B cell (primary cell): ENCODE measurements around the gene RNASE7. TPM values are rescaled to one million over a fixed set of nuclear protein-coding genes. Genes with fewer than 3 reads are reported as not detected.

Experiments
- ATAC-seq: fragments of 200-7000 bp; cut with Tn5 transposase; one replicate; pipeline ENCODE4 v1.10.0; 2021; ENCODE audit warnings: low read depth, mild to moderate bottlenecking, moderate number of reproducible peaks, moderate library complexity
- CTCF ChIA-PET: fragments of 350-600 bp; sonication (Branson Sonifier 250); formaldehyde crosslinking; loops from one replicate; lab custom pipeline; 2021; ENCODE audit warnings: antibody characterized with exemption, inconsistent platforms; lab: Charles Lee
- POLR2A ChIA-PET: fragments of 350-600 bp; sonication (Branson Sonifier 250); formaldehyde crosslinking; loops from one replicate; lab custom pipeline; 2021; ENCODE audit warnings: antibody characterized with exemption; lab: Charles Lee
- DNase-seq: peaks from one replicate; pipeline ENCODE4 v3.0.0; 2013
- H2AFZ ChIP-seq: 2 replicates; pipeline ENCODE4 v1.6.1; 2012; ENCODE audit warnings: mild to moderate bottlenecking, low read depth, low read length; ENCODE audit not compliant: insufficient read depth, poor library complexity, severe bottlenecking
- H3K27ac ChIP-seq, 2 donors: 1 replicate in 1 of 2; 2 replicates in 1 of 2; pipeline ENCODE4 v1.5.1; 2012 to 2013; ENCODE audit warnings: low read length in 2 of 2, mild to moderate bottlenecking in 2 of 2, moderate library complexity in 1 of 2
- H3K27me3 ChIP-seq, 4 experiments: fragments of 200-600 bp in 1 of 4; sonication (generic) in 1 of 4; replicated peaks in 1 of 4; 1 replicate in 2 of 4; 2 replicates in 2 of 4; pipeline versions ENCODE4 v1.6.1 to v1.7.0; 2013 to 2016; ENCODE audit warnings: low read length in 3 of 4, mild to moderate bottlenecking in 2 of 4, mixed read lengths in 1 of 4, moderate library complexity in 1 of 4; ENCODE audit not compliant: insufficient read depth in 4 of 4, control insufficient read depth in 3 of 4; ENCODE audit errors: control extremely low read depth in 1 of 4
- H3K36me3 ChIP-seq, 2 experiments: replicated peaks in 1 of 2; 1 replicate in 1 of 2; 2 replicates in 1 of 2; pipeline versions ENCODE4 v1.6.1 to v1.7.1; 2013; ENCODE audit warnings: low read length in 1 of 2; ENCODE audit not compliant: insufficient read depth in 2 of 2, control insufficient read depth in 1 of 2; ENCODE audit errors: control extremely low read depth in 1 of 2, extremely low read depth in 1 of 2
- H3K4me1 ChIP-seq, 2 donors: fragments of 200-600 bp in 1 of 2; sonication (generic) in 1 of 2; 1 replicate in 1 of 2; 2 replicates in 1 of 2; pipeline versions ENCODE4 v1.5.1 to v1.6.1; 2013 to 2017; ENCODE audit warnings: low read length in 2 of 2; ENCODE audit not compliant: control insufficient read depth in 2 of 2, insufficient read depth in 2 of 2
- H3K4me2 ChIP-seq: replicated peaks from 2 replicates; pipeline ENCODE3; 2012; ENCODE audit warnings: mild to moderate bottlenecking, low read depth, low read length; ENCODE audit not compliant: poor library complexity, severe bottlenecking
- H3K4me3 ChIP-seq, 5 experiments: fragments of 200-600 bp in 1 of 5; sonication (generic) in 1 of 5; 1 replicate in 3 of 5; 2 replicates in 2 of 5; pipeline versions ENCODE4 v1.5.1 to v1.7.0; 2011 to 2016; ENCODE audit warnings: low read length in 4 of 5, mild to moderate bottlenecking in 4 of 5, low read depth in 2 of 5, control low read depth in 1 of 5, moderate library complexity in 1 of 5; ENCODE audit not compliant: insufficient read depth in 1 of 5; ENCODE audit errors: control extremely low read depth in 1 of 5, extremely low read depth in 1 of 5
- H3K79me2 ChIP-seq: fragments of 200-600 bp; sonication (generic); one replicate; pipeline ENCODE4 v1.6.0; 2016; ENCODE audit warnings: low read length; ENCODE audit not compliant: control insufficient read depth, insufficient read depth
- H3K9ac ChIP-seq: fragments of 200-600 bp; sonication (generic); 2 replicates; pipeline ENCODE4 v1.6.1; 2017; ENCODE audit warnings: mild to moderate bottlenecking, low read length, moderate library complexity
- H3K9me3 ChIP-seq, 3 donors: one replicate each; pipeline versions ENCODE4 v1.6.1 to v1.7.1; 2013; ENCODE audit warnings: low read length in 2 of 3; ENCODE audit not compliant: control insufficient read depth in 2 of 3, insufficient read depth in 1 of 3; ENCODE audit errors: control extremely low read depth in 1 of 3
- H4K20me1 ChIP-seq: 2 replicates; pipeline ENCODE4 v1.6.0; 2012; ENCODE audit warnings: mild to moderate bottlenecking, low read length; ENCODE audit not compliant: insufficient read depth, control insufficient read depth, poor library complexity, severe bottlenecking
- H3K27ac Mint-ChIP-seq: one replicate; pipeline ENCODE4 v1.8.0; 2021; ENCODE audit warnings: mixed read lengths
- H3K27me3 Mint-ChIP-seq: one replicate; pipeline ENCODE4 v1.8.0; 2021; ENCODE audit warnings: mixed read lengths
- H3K4me1 Mint-ChIP-seq: one replicate; pipeline ENCODE4 v1.8.0; 2021; ENCODE audit warnings: mixed read lengths
- H3K4me3 Mint-ChIP-seq: one replicate; pipeline ENCODE4 v1.8.0; 2021; ENCODE audit warnings: mixed read lengths
- H3K9me3 Mint-ChIP-seq: one replicate; pipeline ENCODE4 v1.8.0; 2022; ENCODE audit warnings: mixed read lengths; ENCODE audit not compliant: insufficient read depth
- EZH2 ChIP-seq: IDR thresholded peaks from 2 replicates; pipeline ENCODE4 v1.6.1; 2012; ENCODE audit warnings: borderline replicate concordance, low read depth, mild to moderate bottlenecking, moderate library complexity, low read length; ENCODE audit not compliant: insufficient read depth, poor library complexity, severe bottlenecking
- WGBS: methylation state at CpG from one replicate; pipeline ENCODE4 v1.1.5; 2013; ENCODE audit warnings: missing lambda C conversion rate; ENCODE audit not compliant: insufficient coverage; 5-methylcytosine and 5-hydroxymethylcytosine counted together
- intact Hi-C: fragments of 100-400 bp; cut with micrococcal nuclease; formaldehyde crosslinking; loops from one replicate; pipeline ENCODE4 v1.10.0; 2022
- polyA plus RNA-seq: library from polyadenylated mRNA; depleted of rRNA; stranded (reverse); fragments of >200 nt; gene quantifications from 2 replicates; pipeline ENCODE4 v1.2.3, GENCODE V29; 2012
- total RNA-seq, 2 donors: library from RNA; stranded (reverse); fragments of 120-200 nt in 1 of 2; gene quantifications; 1 replicate in 1 of 2; 2 replicates in 1 of 2; pipeline versions ENCODE4 v1.2.3 to v1.2.4, GENCODE V29; 2013 to 2022
- TF ChIP-seq, protein P1 (sequence below): fragments of 200-600 bp; IDR thresholded peaks from one replicate; pipeline ENCODE4 v1.8.0; 2022; ENCODE audit warnings: antibody characterized with exemption, mild to moderate bottlenecking

RNASE7 gene
- total and polyA plus RNA-seq, 2 donors (not counting 1 experiment from before 2014, with no cell fraction given), result not detected

GRCh38 chr14:21092273-21093011 lies 50.3 kb downstream of the RNASE7 start:
- peak; percentile 93 for DNase-seq
- Mint-ChIP-seq H3K27me3 (no peaks in the 10 kb centered on the region), H3K27ac (peak overlapping the region; percentile 72), H3K4me3 (peak overlapping the region; percentile 27), H3K9me3 (no peaks in the 10 kb centered on the region), H3K4me1 (peaks cover 14% of the 10 kb centered on the region)
- peak; percentile 99 for ATAC-seq
- H3K27ac ChIP-seq, result no peak overlapping the region
- no peak overlapping the region for H3K4me3 ChIP-seq
- ChIA-PET CTCF (interaction anchor here (0.6 to 7.5 kb wide), 19 partner anchors 10 to 92 kb away, joined by 3 to 171 read pairs (median 5); partner anchors contain the start of genes ARHGEF40 and TMEM253), POLR2A (interaction anchor here (1.0 to 2.0 kb wide), 3 partner anchors 11 to 21 kb away, joined by 4 to 8 read pairs (median 4); no protein-coding TSS in a partner anchor)
- no peaks in the 10 kb centered on the region for H3K79me2 ChIP-seq
- H2AFZ ChIP-seq, result peak overlapping the region; percentile 24
- H3K4me2 ChIP-seq, result peak overlapping the region; percentile 36
- TF ChIP-seq, protein P1, sequence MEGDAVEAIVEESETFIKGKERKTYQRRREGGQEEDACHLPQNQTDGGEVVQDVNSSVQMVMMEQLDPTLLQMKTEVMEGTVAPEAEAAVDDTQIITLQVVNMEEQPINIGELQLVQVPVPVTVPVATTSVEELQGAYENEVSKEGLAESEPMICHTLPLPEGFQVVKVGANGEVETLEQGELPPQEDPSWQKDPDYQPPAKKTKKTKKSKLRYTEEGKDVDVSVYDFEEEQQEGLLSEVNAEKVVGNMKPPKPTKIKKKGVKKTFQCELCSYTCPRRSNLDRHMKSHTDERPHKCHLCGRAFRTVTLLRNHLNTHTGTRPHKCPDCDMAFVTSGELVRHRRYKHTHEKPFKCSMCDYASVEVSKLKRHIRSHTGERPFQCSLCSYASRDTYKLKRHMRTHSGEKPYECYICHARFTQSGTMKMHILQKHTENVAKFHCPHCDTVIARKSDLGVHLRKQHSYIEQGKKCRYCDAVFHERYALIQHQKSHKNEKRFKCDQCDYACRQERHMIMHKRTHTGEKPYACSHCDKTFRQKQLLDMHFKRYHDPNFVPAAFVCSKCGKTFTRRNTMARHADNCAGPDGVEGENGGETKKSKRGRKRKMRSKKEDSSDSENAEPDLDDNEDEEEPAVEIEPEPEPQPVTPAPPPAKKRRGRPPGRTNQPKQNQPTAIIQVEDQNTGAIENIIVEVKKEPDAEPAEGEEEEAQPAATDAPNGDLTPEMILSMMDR, result peak; percentile 100
- TF ChIP-seq EZH2, result no peak
- no peaks in the 10 kb centered on the region for H4K20me1 ChIP-seq
- H3K9ac ChIP-seq, result no peak overlapping the region
- H3K36me3 ChIP-seq, result no peaks in the 10 kb centered on the region
- H3K4me1 ChIP-seq, result peaks cover 6 to 16% of the 10 kb centered on the region in 2 donors
- intact Hi-C loops, result loop anchor here (1.0 kb wide), 3 partner anchors 12 to 78 kb away; no protein-coding TSS in a partner anchor
- peaks cover 0 to 4% (median 0%) of the 10 kb centered on the region in 4 experiments for H3K27me3 ChIP-seq
- H3K9me3 ChIP-seq, result peaks cover 0 to 5% (median 0%) of the 10 kb centered on the region in 3 donors
- 45% methylated on average over 59 of the region's 59 CpGs for WGBS

- no peak overlapping the region for H3K27ac ChIP-seq
- H3K4me2 ChIP-seq, result peak overlapping the region; percentile 36
- H3K9me3 ChIP-seq, result peaks cover 0 to 5% (median 0%) of the 10 kb centered on the region in 3 donors
- H3K4me1 Mint-ChIP-seq, result peaks cover 12% of the 10 kb centered on the region
- no peak overlapping the region for H3K9ac ChIP-seq
- no peaks in the 10 kb centered on the region for H3K79me2 ChIP-seq
- no peak for DNase-seq
- ATAC-seq, result no peak
- no peak overlapping the region for H3K27ac Mint-ChIP-seq
- H3K36me3 ChIP-seq, result no peaks in the 10 kb centered on the region
- H2AFZ ChIP-seq, result no peak overlapping the region
- 94% methylated on average over 36 of the region's 36 CpGs for WGBS
- no peaks in the 10 kb centered on the region for H3K27me3 Mint-ChIP-seq
- no peaks in the 10 kb centered on the region for H4K20me1 ChIP-seq
- TF ChIP-seq, protein P1, result no peak
- no peak for TF ChIP-seq EZH2
- no peaks in the 10 kb centered on the region for H3K9me3 Mint-ChIP-seq
- ChIA-PET POLR2A (interaction anchor here (1.0 to 2.0 kb wide), 3 partner anchors 10 to 22 kb away, joined by 4 to 8 read pairs (median 4); no protein-coding TSS in a partner anchor), CTCF (interaction anchor here (0.6 to 7.5 kb wide), 18 partner anchors 9 to 93 kb away, joined by 3 to 171 read pairs (median 5); partner anchors contain the start of genes ARHGEF40 and TMEM253)
- intact Hi-C loops, result no loop called here
- peaks cover 0 to 4% (median 0%) of the 10 kb centered on the region in 4 experiments for H3K27me3 ChIP-seq
- peaks cover 4 to 14% of the 10 kb centered on the region in 2 donors for H3K4me1 ChIP-seq
- H3K4me3 ChIP-seq, result no peak overlapping the region
- H3K4me3 Mint-ChIP-seq, result no peak overlapping the region
Measured at GRCh38 chr14:21093018-21093417, 50.9 kb downstream of the RNASE7 start.
